ENCODE measurements around the gene FN1. TPM values are rescaled to one million over a fixed set of nuclear protein-coding genes. Genes with fewer than 3 reads are reported as not detected.

Gene FN1
- total RNA-seq, 1 donor from 2014 or later = 909 TPM

DNA sequence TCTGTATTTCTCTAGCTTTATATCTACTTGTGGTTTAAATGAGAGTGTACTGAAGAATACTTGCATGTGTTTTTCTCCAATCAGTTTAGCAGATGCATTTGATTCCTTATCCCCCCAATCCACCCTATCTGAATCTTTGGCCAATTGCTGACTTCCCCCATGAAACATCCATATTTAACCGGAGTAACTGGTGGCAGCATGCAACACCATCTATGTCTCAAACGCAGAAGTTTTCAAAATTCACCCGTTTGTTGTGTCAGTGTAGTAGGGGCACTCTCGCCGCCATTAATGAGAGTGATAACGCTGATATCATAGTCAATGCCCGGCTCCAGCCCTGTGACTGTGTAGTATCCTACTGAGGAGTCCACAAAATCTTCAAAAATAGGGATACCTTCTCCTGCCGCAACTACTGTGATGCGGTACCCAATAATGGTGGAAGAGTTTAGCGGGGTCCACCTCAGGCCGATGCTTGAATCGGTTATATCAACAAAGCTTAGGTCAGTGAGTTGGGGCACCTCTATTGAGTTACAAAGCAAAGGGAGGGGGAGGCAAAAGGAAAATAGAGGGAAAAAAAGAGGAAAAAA lies 43.1 kb downstream of the FN1 start:
- peaks cover 5% of the 10 kb centered on the region for H3K4me1 Mint-ChIP-seq
- H3K27me3 Mint-ChIP-seq (ENCODE audit: low read depth) = no peaks in the 10 kb centered on the region
- TF ChIP-seq CTCF (IDR thresholded peaks at IDR 0.05; ENCODE audit: unreplicated experiment) = no peak
- DNase-seq (ENCODE audit: low spot score in 2 of 2, unreplicated experiment in 2 of 2) = no peak
- no peaks in the 10 kb centered on the region for H3K9me3 Mint-ChIP-seq
- no peak overlapping the region for H3K27ac Mint-ChIP-seq
- H3K36me3 Mint-ChIP-seq = peaks cover 20% of the 10 kb centered on the region
- H3K4me3 Mint-ChIP-seq = no peak overlapping the region

- Mint-ChIP-seq H3K9me3 (no peaks in the 10 kb centered on the region), H3K4me1 (no peaks in the 10 kb centered on the region), H3K27ac (no peak overlapping the region), H3K4me3 (no peak overlapping the region), H3K27me3 (ENCODE audit: low read depth) (no peaks in the 10 kb centered on the region), H3K36me3 (peaks cover 18% of the 10 kb centered on the region)
- DNase-seq (ENCODE audit: low spot score in 2 of 2, unreplicated experiment in 2 of 2) = no peak
- no peak for TF ChIP-seq CTCF (IDR thresholded peaks at IDR 0.05; ENCODE audit: unreplicated experiment)
Observed at GRCh38 chr2:215392164-215392563, 43.7 kb downstream of the FN1 start.

GRCh38 chr2:215391531-215391930 lies 44.3 kb downstream of the FN1 start:
- H3K36me3 Mint-ChIP-seq = peaks cover 24% of the 10 kb centered on the region
- TF ChIP-seq CTCF (IDR thresholded peaks at IDR 0.05; ENCODE audit: unreplicated experiment) = no peak
- DNase-seq (ENCODE audit: low spot score in 2 of 2, unreplicated experiment in 2 of 2) = no peak
- no peaks in the 10 kb centered on the region for H3K27me3 Mint-ChIP-seq (ENCODE audit: low read depth)
- H3K27ac Mint-ChIP-seq = no peak overlapping the region
- H3K4me1 Mint-ChIP-seq = no peaks in the 10 kb centered on the region
- no peak overlapping the region for H3K4me3 Mint-ChIP-seq
- H3K9me3 Mint-ChIP-seq = no peaks in the 10 kb centered on the region

GRCh38 chr2:215390550-215390913 lies 45.3 kb downstream of the FN1 start:
- TF ChIP-seq CTCF (IDR thresholded peaks at IDR 0.05; ENCODE audit: unreplicated experiment) = no peak
- H3K4me1 Mint-ChIP-seq = no peaks in the 10 kb centered on the region
- H3K27me3 Mint-ChIP-seq (ENCODE audit: low read depth) = no peaks in the 10 kb centered on the region
- DNase-seq (ENCODE audit: low spot score in 2 of 2, unreplicated experiment in 2 of 2) = no peak
- no peak overlapping the region for H3K4me3 Mint-ChIP-seq
- no peak overlapping the region for H3K27ac Mint-ChIP-seq
- peaks cover 29% of the 10 kb centered on the region for H3K36me3 Mint-ChIP-seq
- H3K9me3 Mint-ChIP-seq = no peaks in the 10 kb centered on the region

DNA sequence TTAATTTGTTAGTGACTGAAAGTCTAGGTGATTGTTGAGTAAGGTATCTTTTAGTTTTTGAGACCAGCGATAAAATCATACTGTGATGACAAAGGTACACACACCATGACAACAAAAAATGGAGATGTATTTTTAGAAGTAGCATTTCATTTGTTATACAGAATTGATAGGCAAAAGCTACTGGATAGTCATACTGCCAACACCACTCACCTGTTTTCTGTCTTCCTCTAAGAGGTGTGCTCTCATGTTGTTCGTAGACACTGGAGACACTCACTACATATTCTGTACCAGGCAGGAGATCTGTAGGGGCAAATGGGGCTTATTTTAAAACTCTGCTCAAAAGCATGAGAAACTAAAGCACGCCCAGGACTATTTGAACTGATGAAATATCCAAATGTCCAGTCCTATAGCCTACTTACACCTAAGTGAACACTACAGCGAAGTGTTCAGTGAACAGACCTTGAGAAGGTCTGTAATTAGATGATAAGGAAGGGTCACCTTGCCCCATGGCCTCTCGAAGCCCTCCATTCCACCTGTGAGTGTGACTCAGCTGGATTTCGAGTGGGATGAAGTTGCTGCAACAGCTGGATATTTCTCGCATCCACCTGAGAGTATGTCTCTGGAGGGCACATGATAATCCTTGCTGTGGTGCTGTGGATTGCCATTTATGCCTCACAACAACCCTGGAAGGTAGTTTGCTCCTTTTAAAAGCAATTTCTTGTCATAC lies 47.7 kb downstream of the FN1 start:
- no peaks in the 10 kb centered on the region for H3K9me3 Mint-ChIP-seq
- peaks cover 35% of the 10 kb centered on the region for H3K36me3 Mint-ChIP-seq
- H3K4me3 Mint-ChIP-seq = no peak overlapping the region
- DNase-seq (ENCODE audit: low spot score in 2 of 2, unreplicated experiment in 2 of 2) = no peak
- H3K27ac Mint-ChIP-seq = no peak overlapping the region
- no peak for TF ChIP-seq CTCF (IDR thresholded peaks at IDR 0.05; ENCODE audit: unreplicated experiment)
- H3K27me3 Mint-ChIP-seq (ENCODE audit: low read depth) = no peaks in the 10 kb centered on the region
- H3K4me1 Mint-ChIP-seq = no peaks in the 10 kb centered on the region
